ENCODE data around the gene SHC3. TPM values are rescaled to one million over a fixed set of nuclear protein-coding genes. Genes with fewer than 3 reads are reported as not detected.
A peak's percentile ranks its signal among the peaks of the same experiment; 100 is the strongest.

The SHC3 gene
- total RNA-seq, 1 experiment from 2014 or later: 0.66 TPM

DNA sequence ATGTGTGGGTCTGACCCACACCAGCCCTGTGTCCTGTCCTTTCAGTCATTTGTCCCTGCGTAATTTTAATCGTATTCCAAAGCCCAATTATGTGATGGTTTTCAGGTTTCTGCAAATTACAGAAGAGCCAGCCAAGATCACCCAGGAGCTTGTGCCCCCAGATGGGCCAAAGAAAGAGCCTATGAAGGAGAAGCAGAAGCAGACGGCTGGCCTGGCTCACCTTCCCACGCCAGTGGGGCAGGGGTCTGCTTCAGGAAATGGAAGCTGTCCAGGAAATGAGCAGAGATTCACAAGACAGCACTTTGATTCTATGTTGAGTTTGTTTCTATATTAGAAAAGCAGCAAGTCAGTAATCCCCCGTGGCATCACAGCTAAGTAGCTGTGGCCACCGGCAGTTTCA, 175.6 kb downstream of the SHC3 start:
- no peak overlapping the region for H3K4me3 ChIP-seq (ENCODE audit: low read length)
- no peaks in the 10 kb centered on the region for H4K20me1 ChIP-seq (ENCODE audit: low read length)
- H3K9ac ChIP-seq (ENCODE audit: low read length): no peak overlapping the region
- no peaks in the 10 kb centered on the region for H3K9me2 ChIP-seq (replicated peaks; ENCODE audit: low read length)
- H3K27ac ChIP-seq (ENCODE audit: low read length): no peak overlapping the region
- no peaks in the 10 kb centered on the region for H3K9me3 ChIP-seq (ENCODE audit: low read length)
- ChIA-PET POLR2A (ENCODE audit: unreplicated experiment) (no interaction called here), CTCF (no interaction called here)
- H3K79me2 ChIP-seq (ENCODE audit: low read length): no peaks in the 10 kb centered on the region
- H3F3A ChIP-seq (ENCODE audit: low read length, unreplicated experiment): no peaks in the 10 kb centered on the region
- no peak overlapping the region for H3K4me2 ChIP-seq (ENCODE audit: low read length)
- no peak for DNase-seq
- no TSS peak for BruUV-seq (replicated peaks)
- TF ChIP-seq, protein P1, sequence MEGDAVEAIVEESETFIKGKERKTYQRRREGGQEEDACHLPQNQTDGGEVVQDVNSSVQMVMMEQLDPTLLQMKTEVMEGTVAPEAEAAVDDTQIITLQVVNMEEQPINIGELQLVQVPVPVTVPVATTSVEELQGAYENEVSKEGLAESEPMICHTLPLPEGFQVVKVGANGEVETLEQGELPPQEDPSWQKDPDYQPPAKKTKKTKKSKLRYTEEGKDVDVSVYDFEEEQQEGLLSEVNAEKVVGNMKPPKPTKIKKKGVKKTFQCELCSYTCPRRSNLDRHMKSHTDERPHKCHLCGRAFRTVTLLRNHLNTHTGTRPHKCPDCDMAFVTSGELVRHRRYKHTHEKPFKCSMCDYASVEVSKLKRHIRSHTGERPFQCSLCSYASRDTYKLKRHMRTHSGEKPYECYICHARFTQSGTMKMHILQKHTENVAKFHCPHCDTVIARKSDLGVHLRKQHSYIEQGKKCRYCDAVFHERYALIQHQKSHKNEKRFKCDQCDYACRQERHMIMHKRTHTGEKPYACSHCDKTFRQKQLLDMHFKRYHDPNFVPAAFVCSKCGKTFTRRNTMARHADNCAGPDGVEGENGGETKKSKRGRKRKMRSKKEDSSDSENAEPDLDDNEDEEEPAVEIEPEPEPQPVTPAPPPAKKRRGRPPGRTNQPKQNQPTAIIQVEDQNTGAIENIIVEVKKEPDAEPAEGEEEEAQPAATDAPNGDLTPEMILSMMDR (conservative IDR thresholded peaks at IDR 0.05; ENCODE audit: low read depth, low read length): no peak
- ATAC-seq: no peak
- H3K4me1 ChIP-seq (ENCODE audit: insufficient read depth, low read length): no peaks in the 10 kb centered on the region
- no peak overlapping the region for H2AFZ ChIP-seq (ENCODE audit: low read length)
- no peaks in the 10 kb centered on the region for H3K27me3 ChIP-seq (ENCODE audit: low read length)
- intact Hi-C loops (cut with micrococcal nuclease): loop anchor here (5.0 to 10.0 kb wide), 2 partner anchors 281 to 1048 kb away; a partner anchor contains a TSS
- H3K36me3 ChIP-seq (ENCODE audit: low read depth, low read length): no peaks in the 10 kb centered on the region; the same call in 1 of the 2 replicates

- no TSS peak for BruUV-seq (replicated peaks)
- Histone ChIP-seq H3K27ac (ENCODE audit: low read length) (no peak overlapping the region), H3K4me2 (ENCODE audit: low read length) (no peak overlapping the region), H3K79me2 (ENCODE audit: low read length) (no peaks in the 10 kb centered on the region), H3K4me1 (ENCODE audit: insufficient read depth, low read length) (no peaks in the 10 kb centered on the region), H3K27me3 (ENCODE audit: low read length) (no peaks in the 10 kb centered on the region), H2AFZ (ENCODE audit: low read length) (no peak overlapping the region), H3K9me2 (replicated peaks; ENCODE audit: low read length) (no peaks in the 10 kb centered on the region), H3K9ac (ENCODE audit: low read length) (no peak overlapping the region), H3K9me3 (ENCODE audit: low read length) (no peaks in the 10 kb centered on the region), H3K4me3 (ENCODE audit: low read length) (no peak overlapping the region), H3F3A (ENCODE audit: low read length, unreplicated experiment) (no peaks in the 10 kb centered on the region), H4K20me1 (ENCODE audit: low read length) (no peaks in the 10 kb centered on the region), H3K36me3 (ENCODE audit: low read depth, low read length) (no peaks in the 10 kb centered on the region; the same call in 1 of the 2 replicates)
- ChIA-PET POLR2A (ENCODE audit: unreplicated experiment) (no interaction called here), CTCF (no interaction called here)
- ATAC-seq (no peak), DNase-seq (no peak)
- TF ChIP-seq, protein P1 (conservative IDR thresholded peaks at IDR 0.05; ENCODE audit: low read depth, low read length): no peak
- intact Hi-C loops (cut with micrococcal nuclease): loop anchor here (1.0 to 10.0 kb wide), 3 partner anchors 280 to 1047 kb away; a partner anchor contains a TSS
These were observed 176.6 kb downstream of the SHC3 start for GRCh38 chr9:89001917-89002540.

GRCh38 chr9:89000973-89001916, 177.4 kb downstream of the SHC3 start:
- ATAC-seq (peak; percentile 76), DNase-seq (peak; percentile 79)
- Histone ChIP-seq H3K4me1 (ENCODE audit: insufficient read depth, low read length) (no peaks in the 10 kb centered on the region), H3K9ac (ENCODE audit: low read length) (no peak overlapping the region), H3K9me2 (replicated peaks; ENCODE audit: low read length) (no peaks in the 10 kb centered on the region), H3K36me3 (ENCODE audit: low read depth, low read length) (no peaks in the 10 kb centered on the region; the same call in 1 of the 2 replicates), H3K79me2 (ENCODE audit: low read length) (no peaks in the 10 kb centered on the region), H3K4me3 (ENCODE audit: low read length) (peak overlapping the region; percentile 49; the same call in 1 of the 2 replicates), H3F3A (ENCODE audit: low read length, unreplicated experiment) (no peaks in the 10 kb centered on the region), H3K27ac (ENCODE audit: low read length) (no peak overlapping the region), H2AFZ (ENCODE audit: low read length) (peak overlapping the region; percentile 72), H4K20me1 (ENCODE audit: low read length) (no peaks in the 10 kb centered on the region), H3K27me3 (ENCODE audit: low read length) (no peaks in the 10 kb centered on the region), H3K9me3 (ENCODE audit: low read length) (no peaks in the 10 kb centered on the region), H3K4me2 (ENCODE audit: low read length) (peak overlapping the region; percentile 77)
- BruUV-seq (replicated peaks): no TSS peak
- ChIA-PET CTCF (interaction anchor here (1.0 kb wide), 2 partner anchors 340 to 410 kb away, joined by 3 to 6 read pairs; no protein-coding TSS in a partner anchor), POLR2A (ENCODE audit: unreplicated experiment) (no interaction called here)
- intact Hi-C loops (cut with micrococcal nuclease): loop anchor here (1.0 to 10.0 kb wide), 3 partner anchors 279 to 1046 kb away; a partner anchor contains a TSS
- no peak for TF ChIP-seq EZH2phosphoT487 (IDR thresholded peaks at IDR 0.05; ENCODE audit: borderline replicate concordance, low read length)
- TF ChIP-seq, protein P1 (conservative IDR thresholded peaks at IDR 0.05; ENCODE audit: low read depth, low read length): peak; percentile 75
